Aorta (tissue), 5 donors: Measurements from ENCODE around the gene PHACTR3. TPM values are rescaled to one million over a fixed set of nuclear protein-coding genes. Genes with fewer than 3 reads are reported as not detected.
"Not testable (repeated sequence)": the region's sequence is repeated elsewhere in the genome, so short reads cannot be mapped to it uniquely, and the experiment has no call there.

Experiments used
- ATAC-seq: fragments of 200-7000 bp; cut with Tn5 transposase; one replicate; pipeline ENCODE4 v1.9.1; 2022; ENCODE audit warnings: moderate library complexity; ENCODE audit not compliant: low FRiP score
- DNase-seq, 2 donors: peaks; one replicate each; pipeline ENCODE4 v3.0.0-alpha.2; 2020
- H3K27ac ChIP-seq, 2 donors: one replicate each; pipeline ENCODE4 v1.5.1; 2013; ENCODE audit warnings: low read length in 2 of 2, mild to moderate bottlenecking in 2 of 2, moderate library complexity in 2 of 2, control low read depth in 1 of 2, inconsistent platforms in 1 of 2, low read depth in 1 of 2
- H3K27me3 ChIP-seq, 2 donors: one replicate each; pipeline ENCODE4 v1.6.1; 2013; ENCODE audit warnings: control low read depth in 1 of 2, low read length in 1 of 2, mild to moderate bottlenecking in 1 of 2, moderate library complexity in 1 of 2; ENCODE audit not compliant: insufficient read depth in 2 of 2, control insufficient read depth in 1 of 2
- H3K36me3 ChIP-seq, 2 donors: one replicate each; pipeline ENCODE4 v1.6.1; 2013; ENCODE audit warnings: control low read depth in 1 of 2, low read length in 1 of 2, mild to moderate bottlenecking in 1 of 2; ENCODE audit not compliant: insufficient read depth in 2 of 2, control insufficient read depth in 1 of 2
- H3K4me1 ChIP-seq, 2 donors: one replicate each; pipeline ENCODE4 v1.6.1; 2013; ENCODE audit warnings: low read length in 2 of 2, control low read depth in 1 of 2, mild to moderate bottlenecking in 1 of 2, moderate library complexity in 1 of 2; ENCODE audit not compliant: insufficient read depth in 2 of 2, control insufficient read depth in 1 of 2
- H3K4me3 ChIP-seq, 2 donors: one replicate each; pipeline ENCODE4 v1.5.1; 2013; ENCODE audit warnings: low read length in 2 of 2, control low read depth in 1 of 2, mild to moderate bottlenecking in 1 of 2
- H3K9me3 ChIP-seq: one replicate; pipeline ENCODE4 v1.6.1; 2013; ENCODE audit warnings: mild to moderate bottlenecking, low read length; ENCODE audit not compliant: control insufficient read depth
- WGBS, 2 donors: extraction: QIAGEN DNeasy Blood & Tissue Kit; methylation state at CpG; one replicate each; pipeline ENCODE4 v1.1.7; 2013; 5-methylcytosine and 5-hydroxymethylcytosine counted together
- intact Hi-C, 2 donors: fragments of 100-400 bp; cut with DNase I; formaldehyde crosslinking; loops; one replicate each; pipeline versions ENCODE4 v1.14.2 to v1.15.0; 2022
- polyA plus RNA-seq, 2 donors: library from polyadenylated mRNA; stranded (reverse); fragments of 200-250 nt; gene quantifications; one replicate each; pipeline ENCODE4 v1.2.3, GENCODE V29; 2013
- total RNA-seq, 2 donors: library from RNA; stranded (reverse); fragmentation: NEBNext Ultra II Directional; extraction: Animal tissue kit (Norgen Biotek cat#: 25700); gene quantifications; one replicate each; pipeline ENCODE4 v1.2.1, GENCODE V29; 2021
- donor health status: healthy with polysubstance abuse.
- donor health status: Bipolar disorder and iron deficiency.
- donor health status: DM: no; HTN: no; CAD: no.
- donor health status: DM: no; HTN: no; CAD: no.
- donor health status: DM: yes; HTN: yes; CAD: no.

PHACTR3 gene
- total and polyA plus RNA-seq, 4 donors = 0.16 to 0.27 TPM; not detected in 2

DNA sequence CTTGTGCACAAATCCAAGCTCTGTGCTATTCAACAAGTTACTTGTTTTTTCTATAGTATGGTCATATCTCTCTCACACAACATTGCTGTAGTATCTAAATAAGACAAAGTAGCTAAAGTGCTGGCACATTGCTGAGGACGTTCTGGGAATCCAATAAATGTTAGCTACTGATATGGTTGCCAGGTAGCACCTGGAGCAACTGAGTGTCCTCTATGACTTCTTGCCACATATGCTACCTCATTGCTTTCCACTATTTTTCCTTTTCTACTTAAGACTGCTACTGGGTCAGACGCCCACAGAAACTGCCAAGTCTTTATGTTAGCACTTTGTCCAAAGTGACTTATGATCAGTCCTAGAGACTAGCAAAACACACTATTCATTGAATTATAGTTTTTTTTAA, 243.8 kb downstream of the PHACTR3 start:
- 64 to 72% methylated on average over 2 of the region's 2 CpGs for WGBS, 2 donors
- ATAC-seq = no peak
- intact Hi-C loops = no loop called here

DNA sequence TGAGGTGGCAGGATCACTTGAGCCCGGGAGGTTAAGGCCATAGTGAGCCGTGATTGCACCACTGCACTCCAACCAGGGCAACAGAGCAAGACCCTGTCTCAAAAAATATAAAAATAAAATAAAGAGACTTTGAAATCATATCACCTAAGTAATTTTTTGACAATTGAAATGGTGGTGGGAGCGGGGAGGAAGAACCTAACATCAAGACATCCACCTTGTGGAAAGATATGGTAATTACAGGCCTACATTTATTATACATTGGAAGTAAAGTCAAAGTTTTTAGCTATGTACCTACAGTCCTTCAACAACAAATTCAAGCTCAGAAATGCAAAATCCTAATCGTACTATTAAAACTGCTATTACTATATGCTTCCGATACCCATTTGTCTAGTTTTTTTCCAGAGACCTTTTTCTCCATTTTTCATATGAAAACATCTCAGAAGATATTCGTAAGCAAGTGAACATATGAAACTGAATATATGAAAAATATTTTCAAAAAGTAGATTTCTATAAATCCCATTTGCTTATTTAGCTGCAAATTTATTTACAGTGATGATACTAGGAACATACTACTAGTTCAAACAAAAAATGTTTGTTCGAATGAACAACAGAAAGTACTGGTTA, 245.8 kb downstream of the PHACTR3 start:
- Histone ChIP-seq H3K27ac (no peak overlapping the region), H3K4me1 (no peaks in the 10 kb centered on the region), H3K4me3 (no peak overlapping the region), H3K36me3 (no peaks in the 10 kb centered on the region), H3K27me3 (no peaks in the 10 kb centered on the region), H3K9me3 (no peaks in the 10 kb centered on the region)
- DNase-seq (peak in 1 of 2 donors; percentile 20), ATAC-seq (no peak)
- intact Hi-C loops = no loop called here
- 61 to 64% methylated on average over 7 of the region's 7 CpGs for WGBS, 2 donors

More for the DNA sequence above, 243.8 kb downstream of the PHACTR3 start:
- no peak for DNase-seq
- Histone ChIP-seq H3K4me1 (no peaks in the 10 kb centered on the region), H3K27me3 (no peaks in the 10 kb centered on the region), H3K36me3 (no peaks in the 10 kb centered on the region), H3K27ac (no peak overlapping the region), H3K9me3 (no peaks in the 10 kb centered on the region), H3K4me3 (no peak overlapping the region)

DNA sequence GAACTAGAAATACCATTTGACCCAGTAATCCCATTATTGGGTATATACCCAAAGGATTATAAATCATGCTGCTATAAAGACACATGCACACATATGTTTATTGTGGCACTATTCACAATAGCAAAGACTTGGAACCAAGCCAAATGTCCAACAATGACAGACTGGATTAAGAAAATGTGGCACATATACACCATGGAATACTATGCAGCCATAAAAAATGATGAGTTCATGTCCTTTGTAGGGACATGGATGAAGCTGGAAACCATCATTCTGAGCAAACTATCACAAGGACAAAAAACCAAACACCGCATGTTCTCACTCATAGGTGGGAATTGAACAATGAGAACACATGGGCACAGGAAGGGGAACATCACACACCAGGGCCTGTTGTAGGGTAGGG, 252.2 kb downstream of the PHACTR3 start:
- DNase-seq, H3K9me3 ChIP-seq, H3K36me3 ChIP-seq, H3K4me3 ChIP-seq, H3K4me1 ChIP-seq, H3K27me3 ChIP-seq, H3K27ac ChIP-seq, ATAC-seq, intact Hi-C loops: not testable (repeated sequence)
- WGBS, 2 donors = 93 to 100% methylated on average over 1 of the region's 1 CpG

DNA sequence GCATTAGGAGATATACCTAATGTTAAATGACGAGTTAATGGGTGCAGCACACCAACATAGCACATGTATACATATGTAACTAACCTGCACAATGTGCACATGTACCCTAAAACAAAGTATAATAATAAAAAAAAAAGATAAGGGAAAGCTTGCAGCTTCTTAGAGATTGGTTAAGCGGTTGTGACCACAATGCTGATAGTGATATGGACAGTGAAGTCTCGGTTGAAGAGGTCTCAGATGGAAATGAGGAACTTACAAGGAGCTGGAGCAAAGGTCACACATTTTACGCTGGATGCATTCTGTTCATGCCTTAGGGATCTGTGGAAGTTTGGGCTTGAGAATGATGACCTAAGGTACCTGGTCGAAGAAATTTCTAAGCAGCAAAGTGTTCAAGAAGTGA, 252.6 kb downstream of the PHACTR3 start:
- H3K27me3 ChIP-seq, H3K4me1 ChIP-seq, H3K36me3 ChIP-seq, H3K9me3 ChIP-seq, H3K4me3 ChIP-seq, DNase-seq, H3K27ac ChIP-seq, intact Hi-C loops, ATAC-seq: not testable (repeated sequence)
- WGBS, 2 donors = 92 to 94% methylated on average over 5 of the region's 5 CpGs

DNA sequence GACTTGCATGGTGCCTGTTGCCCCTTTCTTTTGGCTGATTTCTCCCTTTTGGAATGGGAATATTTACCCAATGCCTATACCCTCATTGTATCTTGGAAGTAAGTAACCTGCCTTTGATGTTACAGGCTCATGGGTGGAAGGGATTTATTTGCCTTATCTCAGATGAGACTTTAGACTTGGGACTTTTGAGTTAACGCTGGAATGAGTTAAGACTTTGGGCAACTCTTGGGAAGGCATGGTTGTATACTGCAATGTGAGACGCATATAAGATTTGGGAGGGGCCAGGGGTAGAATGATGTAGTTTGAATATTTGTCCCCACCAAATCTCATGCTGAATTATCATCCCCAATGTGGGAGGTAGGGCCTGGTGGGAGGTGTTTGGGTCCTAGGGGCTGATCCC, 253.6 kb downstream of the PHACTR3 start:
- Histone ChIP-seq H3K4me3 (no peak overlapping the region), H3K36me3 (no peaks in the 10 kb centered on the region), H3K27me3 (no peaks in the 10 kb centered on the region), H3K4me1 (no peaks in the 10 kb centered on the region), H3K9me3 (no peaks in the 10 kb centered on the region), H3K27ac (no peak overlapping the region)
- WGBS, 2 donors = 89 to 100% methylated on average over 2 of the region's 2 CpGs
- DNase-seq (no peak), ATAC-seq (no peak)
- intact Hi-C loops = no loop called here

DNA sequence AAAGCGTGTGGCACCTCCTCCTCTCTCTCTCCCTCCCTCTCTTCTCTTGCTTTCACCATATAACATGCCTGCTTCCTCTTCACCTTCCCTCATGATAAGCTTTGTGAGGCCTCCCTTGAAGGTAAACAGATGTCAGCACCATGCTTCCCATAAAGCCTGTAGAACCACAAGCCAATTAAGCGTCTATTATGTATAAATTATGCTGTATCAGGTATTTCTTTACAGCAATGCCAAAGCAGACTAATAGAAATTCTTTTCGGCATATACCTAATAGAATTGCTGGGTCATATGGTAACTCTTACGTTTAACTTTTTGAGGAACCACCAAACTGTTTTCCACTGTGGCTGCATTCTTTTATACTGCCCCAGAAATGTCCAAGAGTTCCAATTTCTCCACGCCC, 254.1 kb downstream of the PHACTR3 start:
- intact Hi-C loops = no loop called here
- ATAC-seq (no peak), DNase-seq (no peak)
- no peaks in the 10 kb centered on the region for H3K27me3 ChIP-seq
- no peaks in the 10 kb centered on the region for H3K4me1 ChIP-seq
- 88 to 90% methylated on average over 5 of the region's 5 CpGs for WGBS, 2 donors
- H3K9me3 ChIP-seq = no peaks in the 10 kb centered on the region
- H3K4me3 ChIP-seq = no peak overlapping the region
- no peaks in the 10 kb centered on the region for H3K36me3 ChIP-seq
- no peak overlapping the region for H3K27ac ChIP-seq

DNA sequence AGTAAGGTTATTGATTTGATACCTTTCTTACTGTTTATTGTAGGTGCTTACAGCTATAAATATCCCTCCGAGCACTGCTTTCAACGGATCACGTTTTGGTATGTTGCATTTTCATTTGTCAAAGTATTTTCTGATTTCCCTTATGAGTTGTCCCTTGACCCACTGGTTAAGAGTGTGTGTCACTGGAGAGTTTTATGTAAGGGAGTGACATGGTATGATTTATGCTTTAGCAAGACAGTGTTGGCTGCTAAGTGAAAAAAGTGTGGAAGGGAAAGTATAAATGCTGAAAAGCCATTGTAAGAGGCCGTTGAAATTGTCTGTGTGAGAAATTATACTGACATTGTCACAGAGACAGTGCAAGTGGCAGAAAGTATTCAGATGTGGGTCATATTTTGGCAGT, 257.1 kb downstream of the PHACTR3 start:
- ATAC-seq = no peak
- Histone ChIP-seq H3K4me1 (no peaks in the 10 kb centered on the region), H3K36me3 (no peaks in the 10 kb centered on the region), H3K27me3 (no peaks in the 10 kb centered on the region), H3K27ac (no peak overlapping the region), H3K4me3 (no peak overlapping the region), H3K9me3 (no peaks in the 10 kb centered on the region)
- WGBS, 2 donors = 57% methylated on average over 4 of the region's 4 CpGs
- intact Hi-C loops = no loop called here
- no peak for DNase-seq

DNA sequence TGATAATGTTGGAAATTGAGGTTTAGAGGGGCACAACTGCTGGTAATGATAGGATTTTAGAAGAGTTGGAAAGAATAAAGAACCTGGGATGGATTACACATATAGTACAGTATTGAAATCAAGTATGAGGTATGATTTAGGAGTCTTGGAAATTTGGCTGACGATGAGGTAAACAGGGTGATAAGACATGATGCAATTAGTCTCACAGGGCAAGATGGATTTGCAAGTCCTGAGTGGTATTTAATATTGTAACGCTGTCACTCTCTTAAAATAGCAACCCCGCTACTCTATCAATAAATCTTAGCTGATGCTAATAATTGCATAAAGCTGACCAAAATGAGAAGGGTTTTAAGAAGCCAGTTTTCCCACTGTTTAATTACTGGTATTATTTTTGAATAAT, 258.7 kb downstream of the PHACTR3 start:
- intact Hi-C loops = no loop called here
- Histone ChIP-seq H3K4me1 (no peaks in the 10 kb centered on the region), H3K4me3 (no peak overlapping the region), H3K36me3 (no peaks in the 10 kb centered on the region), H3K27me3 (no peaks in the 10 kb centered on the region), H3K9me3 (no peaks in the 10 kb centered on the region), H3K27ac (no peak overlapping the region)
- WGBS, 2 donors = 68 to 81% methylated on average over 3 of the region's 3 CpGs
- ATAC-seq (no peak), DNase-seq (no peak)

DNA sequence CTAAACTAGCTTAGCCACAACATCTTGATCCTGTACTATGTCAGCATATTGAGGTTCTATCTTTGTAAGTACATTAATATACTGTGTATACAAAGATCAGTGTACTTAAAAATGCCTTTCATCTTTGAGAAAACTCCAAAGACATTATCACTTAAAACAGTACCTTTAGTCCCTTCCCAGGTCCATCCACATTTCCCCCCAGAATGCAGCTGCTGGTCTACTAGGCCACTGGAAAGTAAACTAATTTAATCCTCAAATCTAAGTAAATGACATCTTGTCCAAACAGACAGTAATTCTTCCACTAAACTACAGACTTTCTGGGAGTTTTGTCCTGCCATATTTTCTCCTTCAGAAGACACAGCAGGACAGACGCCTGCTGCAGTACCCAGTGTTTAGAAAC, 260.4 kb downstream of the PHACTR3 start:
- no peaks in the 10 kb centered on the region for H3K27me3 ChIP-seq
- WGBS, 2 donors = 91% methylated on average over 1 of the region's 1 CpG
- ATAC-seq = no peak
- H3K4me3 ChIP-seq = no peak overlapping the region
- H3K4me1 ChIP-seq = no peaks in the 10 kb centered on the region
- intact Hi-C loops = no loop called here
- no peaks in the 10 kb centered on the region for H3K9me3 ChIP-seq
- no peaks in the 10 kb centered on the region for H3K36me3 ChIP-seq
- no peak overlapping the region for H3K27ac ChIP-seq
- no peak for DNase-seq
